Muscle of arm (tissue), 12 donors: ENCODE measurements around the gene CTNNA1. TPM values are rescaled to one million over a fixed set of nuclear protein-coding genes. Genes with fewer than 3 reads are reported as not detected.
"Not testable (repeated sequence)": the region's sequence is repeated elsewhere in the genome, so short reads cannot be mapped to it uniquely, and the experiment has no call there.

Experiments used
- DNase-seq: peaks from one replicate; pipeline ENCODE4 v3.0.0-alpha.2; 2013
- polyA plus RNA-seq, 12 donors: library from polyadenylated mRNA; unstranded; fragments of 120-200 nt; gene quantifications; one replicate each; pipeline ENCODE4 v1.2.1, GENCODE V29; 2013; ENCODE audit not compliant: insufficient read length in 12 of 12

CTNNA1 gene
- polyA plus RNA-seq, 12 donors: 222 to 353 (median 279) TPM; not detected in 1

- no peak for DNase-seq
Measured at GRCh38 chr5:138884094-138884493, 130.9 kb downstream of the CTNNA1 start.

DNA sequence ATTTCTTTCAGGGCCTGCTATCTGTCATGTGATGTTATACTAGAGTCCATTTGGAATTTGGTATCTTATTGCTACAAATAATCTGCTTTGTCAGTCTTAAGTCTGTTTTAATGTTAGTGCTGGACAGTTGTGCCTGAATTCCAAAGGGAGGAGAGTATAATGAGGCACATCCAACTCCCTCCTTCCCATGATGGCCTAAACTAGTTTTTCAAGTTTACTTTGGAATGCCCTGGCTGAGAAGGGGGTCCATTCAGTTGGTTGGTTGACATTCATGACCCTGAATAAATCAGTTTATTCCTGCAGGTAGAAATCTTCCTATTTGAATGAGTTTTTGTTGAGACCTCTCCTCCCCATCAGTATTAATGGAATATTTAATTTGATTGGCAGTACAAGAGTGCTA, 131.3 kb downstream of the CTNNA1 start:
- no peak for DNase-seq

DNA sequence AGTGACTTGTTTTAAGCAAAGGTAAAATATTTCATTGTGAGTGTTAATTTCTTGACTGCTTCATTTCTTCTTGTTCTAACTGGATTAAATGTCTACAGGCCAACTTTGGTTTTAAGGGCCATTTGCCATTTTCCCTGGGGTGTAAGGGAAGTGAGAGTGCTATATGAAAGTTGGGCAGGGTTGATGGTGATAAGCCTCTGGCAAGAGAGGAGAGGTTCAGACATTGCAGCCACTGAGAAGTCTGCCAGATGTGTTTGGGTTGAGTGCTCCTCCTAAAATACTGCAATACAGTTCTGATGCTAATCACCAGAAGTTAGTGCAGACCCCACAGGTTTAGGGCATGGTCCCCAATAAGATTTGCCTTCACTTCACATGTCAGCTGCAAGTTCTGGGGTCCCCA, 136.8 kb downstream of the CTNNA1 start:
- DNase-seq: no peak

DNA sequence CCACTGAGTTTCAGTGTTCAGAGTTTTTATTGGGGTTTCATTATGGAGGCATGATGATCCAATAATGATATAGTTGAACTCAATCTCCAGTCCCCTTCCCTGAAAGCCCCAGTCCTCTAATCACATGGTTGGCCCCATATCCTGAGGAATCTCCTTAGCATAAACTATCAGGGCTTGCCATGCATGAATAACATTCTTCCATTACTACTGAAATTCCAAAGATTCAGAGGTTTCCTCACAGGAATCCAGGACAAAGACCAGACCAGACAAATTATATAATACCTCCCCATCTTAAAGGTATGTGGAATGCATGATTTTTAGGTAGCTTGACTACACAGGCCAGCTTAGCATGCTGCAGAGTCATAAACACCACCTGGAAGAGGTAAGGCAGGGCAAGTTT, 137.4 kb downstream of the CTNNA1 start:
- no peak for DNase-seq

DNA sequence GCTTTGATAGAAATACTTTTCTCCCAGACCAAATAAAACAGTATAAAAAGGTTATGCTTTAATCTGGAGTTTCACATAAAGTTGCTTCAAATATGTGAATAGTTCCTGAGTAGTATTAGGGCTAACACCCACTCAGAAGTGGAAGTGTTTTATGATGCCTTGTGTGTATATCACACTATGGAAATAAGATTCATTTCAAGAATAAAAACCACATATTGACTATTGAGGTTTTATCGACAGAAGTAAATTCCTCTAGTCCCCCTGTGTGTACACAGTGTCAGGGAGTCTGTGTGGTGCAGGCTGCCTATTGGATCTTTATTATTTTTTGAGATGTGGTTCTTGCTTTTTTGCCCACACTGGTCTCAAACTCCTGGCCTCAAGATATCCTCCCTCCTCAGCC, 142.7 kb downstream of the CTNNA1 start:
- DNase-seq: no peak

DNA sequence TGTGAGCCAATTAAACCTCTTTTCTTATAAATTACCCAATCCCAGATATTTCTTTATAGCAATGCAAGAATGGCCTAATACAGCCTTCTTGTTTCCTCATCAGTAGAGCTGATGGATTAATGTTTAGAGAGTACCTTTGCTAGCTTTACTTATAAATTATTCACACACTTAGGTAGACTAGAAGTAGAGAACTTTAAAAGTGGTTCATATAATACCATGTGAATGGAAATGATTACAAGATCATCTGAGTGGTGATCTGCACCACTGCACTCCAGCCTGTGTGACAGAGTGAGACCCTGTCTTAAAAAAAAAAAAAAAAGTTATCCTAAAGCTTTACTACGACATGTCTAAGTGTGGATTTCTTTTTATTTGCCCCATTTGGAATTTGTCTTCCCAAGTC, 145.1 kb downstream of the CTNNA1 start:
- no peak for DNase-seq

GRCh38 chr5:138898742-138899141, 145.5 kb downstream of the CTNNA1 start:
- DNase-seq: no peak

- no peak for DNase-seq
Measured at GRCh38 chr5:138900281-138900965, 147.2 kb downstream of the CTNNA1 start.

DNA sequence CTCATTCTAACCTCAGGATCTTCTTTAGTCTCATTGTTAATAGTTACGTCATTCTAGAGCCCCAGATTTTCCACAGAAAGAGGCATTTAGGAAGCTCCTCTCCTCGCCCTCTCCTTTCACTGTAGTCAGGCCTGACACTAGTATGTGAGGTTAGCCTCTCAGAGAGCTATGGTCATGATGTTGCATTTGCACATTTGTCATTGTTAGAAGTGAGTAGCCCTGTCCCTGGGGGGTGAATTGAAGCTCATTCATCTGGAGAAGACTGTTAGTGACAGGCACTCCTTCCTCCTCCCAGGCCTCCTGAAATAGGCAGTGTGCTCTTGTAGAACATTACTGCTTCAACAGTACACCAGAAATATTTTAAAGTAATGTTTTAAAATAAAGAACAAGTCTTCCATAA, 148.5 kb downstream of the CTNNA1 start:
- no peak for DNase-seq

- DNase-seq: peak; percentile 66
Measured at GRCh38 chr5:138903130-138903775, 150.0 kb downstream of the CTNNA1 start.

DNA sequence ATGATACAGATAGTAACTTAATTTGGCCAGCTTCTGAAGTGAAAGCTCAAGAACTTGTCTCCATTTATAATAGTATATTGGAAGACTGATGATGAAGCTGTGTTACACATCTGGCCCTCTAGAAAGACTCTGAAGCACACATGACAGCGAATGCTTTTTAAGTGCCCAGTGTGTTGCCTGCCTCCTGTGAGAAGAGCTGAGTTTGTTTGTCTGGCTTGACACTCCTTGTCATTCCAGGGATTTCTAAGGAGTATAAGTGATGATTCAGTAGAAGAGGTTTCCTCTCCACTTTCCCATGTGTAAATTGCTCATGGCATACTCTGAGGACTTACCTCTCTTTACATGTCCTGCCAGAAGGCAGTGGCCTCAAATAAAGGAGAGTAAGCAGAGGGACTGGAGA, 152.3 kb downstream of the CTNNA1 start:
- DNase-seq: no peak

GRCh38 chr5:138909734-138910133, 156.5 kb downstream of the CTNNA1 start:
- no peak for DNase-seq

DNA sequence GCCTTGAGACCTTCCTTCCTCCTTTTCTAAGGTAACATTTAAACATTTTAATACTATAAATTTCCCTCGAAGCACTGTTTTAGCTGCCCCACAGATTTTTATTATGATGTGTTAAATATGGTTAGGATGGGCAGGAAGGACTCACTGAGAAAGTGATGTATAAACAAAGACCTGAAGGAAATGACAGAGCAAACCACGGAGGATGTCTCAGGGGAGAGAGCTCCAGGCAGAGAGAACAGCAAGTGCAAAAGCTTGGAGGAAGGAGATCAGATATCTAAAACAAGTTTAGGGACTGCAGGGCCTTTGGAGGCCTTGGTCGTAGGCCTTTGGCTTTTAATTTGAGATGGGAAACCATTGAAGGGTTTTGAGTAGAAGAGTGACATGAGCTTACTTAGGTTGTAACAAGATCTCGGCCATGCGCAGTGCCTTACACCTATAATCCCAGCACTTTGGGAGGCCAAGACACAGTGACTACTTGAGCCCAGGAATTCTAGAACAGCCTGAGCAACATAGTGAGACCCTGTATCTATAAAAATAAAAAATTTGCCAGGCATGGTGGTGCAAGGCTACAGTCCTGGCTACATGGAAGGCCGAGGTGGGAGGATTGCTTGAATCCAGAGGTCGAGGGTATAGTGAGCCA, 157.4 kb downstream of the CTNNA1 start:
- DNase-seq: no peak

DNA sequence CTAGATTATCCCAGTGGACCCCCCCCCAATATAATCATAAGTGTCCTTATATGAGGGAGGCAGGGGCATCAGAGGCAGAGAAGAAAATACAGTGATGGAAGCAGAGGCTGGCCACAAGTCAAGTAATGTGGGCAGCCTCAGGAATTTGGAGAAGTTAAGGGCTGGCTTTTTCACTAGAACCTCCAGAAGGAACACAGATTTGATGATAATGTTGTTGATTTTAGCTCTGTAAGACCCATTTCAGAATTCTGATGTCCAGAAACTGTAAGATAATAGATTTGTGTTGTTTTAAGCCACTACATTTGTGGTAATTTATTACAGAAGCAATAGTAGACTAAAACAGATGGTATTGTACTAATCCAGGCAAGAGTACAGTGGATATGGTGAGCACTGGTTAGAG, 158.2 kb downstream of the CTNNA1 start:
- no peak for DNase-seq

DNA sequence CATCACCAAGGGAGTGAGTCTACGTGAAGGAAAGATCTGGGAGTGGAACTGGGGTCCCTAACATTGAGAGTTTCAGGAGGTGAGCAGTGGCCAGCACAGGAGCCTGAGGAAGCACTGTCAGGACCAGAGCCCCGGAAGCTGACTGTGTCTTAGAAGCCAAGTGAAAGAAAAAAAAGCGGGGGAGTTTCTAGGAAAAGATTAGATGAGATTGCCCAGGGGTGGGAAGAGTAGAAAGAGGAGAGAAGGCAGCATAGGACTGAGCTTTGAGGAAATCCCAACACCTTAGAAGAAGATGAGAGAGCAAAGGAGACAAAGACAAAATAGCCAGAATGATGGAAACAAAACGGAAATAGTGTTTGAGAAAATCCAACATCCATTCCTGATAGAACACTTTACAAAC, 158.9 kb downstream of the CTNNA1 start:
- no peak for DNase-seq

DNA sequence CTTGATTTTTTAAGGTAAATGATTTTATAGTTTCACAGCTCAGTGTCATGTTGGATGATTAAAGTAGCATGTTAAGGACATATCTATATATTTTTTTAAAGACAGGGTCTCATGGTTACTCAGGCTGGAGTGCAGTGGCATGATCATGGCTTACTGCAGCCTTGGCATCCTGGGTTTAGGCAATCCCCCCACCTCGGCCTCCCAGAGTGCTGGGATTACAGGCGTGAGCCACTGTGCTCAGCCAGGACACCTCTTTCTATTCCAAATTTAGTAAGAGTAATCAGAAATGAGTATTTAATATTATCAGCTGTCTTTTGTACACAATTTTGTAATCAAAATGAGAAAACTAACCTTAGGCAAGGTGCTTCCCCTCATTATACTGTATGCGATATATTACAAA, 160.5 kb downstream of the CTNNA1 start:
- DNase-seq: no peak

DNA sequence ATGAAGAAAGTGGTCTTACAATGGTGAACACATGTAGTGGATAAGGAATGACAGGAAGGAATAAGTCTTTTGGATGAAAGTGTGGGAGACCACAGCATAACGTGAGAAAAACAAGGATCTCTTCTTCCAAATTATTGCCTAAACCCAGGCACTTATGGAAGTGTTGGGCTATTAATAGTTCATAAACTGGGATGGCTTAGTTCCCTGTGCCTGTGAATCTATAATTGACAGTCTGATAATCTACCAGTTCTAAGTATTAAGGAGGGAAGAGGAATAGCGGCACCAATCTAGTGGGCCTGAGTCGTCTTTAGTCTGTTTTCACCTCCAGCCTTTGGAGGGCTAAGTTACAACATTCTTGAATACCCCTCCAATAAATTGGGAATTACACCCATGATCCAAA, 161.1 kb downstream of the CTNNA1 start:
- DNase-seq: no peak

- no peak for DNase-seq
Measured at GRCh38 chr5:138918686-138919085, 165.5 kb downstream of the CTNNA1 start.

DNA sequence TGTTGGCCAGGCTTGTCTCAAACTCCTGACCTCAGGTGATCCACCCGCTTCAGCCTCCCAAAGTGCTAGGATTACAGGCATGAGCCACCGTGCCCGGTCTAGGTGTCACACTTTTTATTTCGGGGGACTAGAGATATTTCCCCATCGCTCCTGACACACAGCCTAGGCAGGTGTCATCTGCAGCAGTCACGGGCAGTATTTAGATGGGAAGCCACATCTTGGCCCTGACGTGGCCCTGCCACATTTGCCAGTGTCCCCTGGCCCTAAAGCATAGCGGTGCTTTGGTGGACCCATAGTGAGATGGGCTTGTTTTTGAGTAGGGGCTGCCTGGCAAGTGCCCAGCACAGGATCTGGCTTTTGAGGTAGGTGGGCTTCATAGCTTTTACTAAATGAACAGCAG, 167.0 kb downstream of the CTNNA1 start:
- no peak for DNase-seq

GRCh38 chr5:138921362-138921761, 168.1 kb downstream of the CTNNA1 start:
- DNase-seq: not testable (repeated sequence)

- DNase-seq: no peak
Measured at GRCh38 chr5:138922494-138922893, 169.3 kb downstream of the CTNNA1 start.

DNA sequence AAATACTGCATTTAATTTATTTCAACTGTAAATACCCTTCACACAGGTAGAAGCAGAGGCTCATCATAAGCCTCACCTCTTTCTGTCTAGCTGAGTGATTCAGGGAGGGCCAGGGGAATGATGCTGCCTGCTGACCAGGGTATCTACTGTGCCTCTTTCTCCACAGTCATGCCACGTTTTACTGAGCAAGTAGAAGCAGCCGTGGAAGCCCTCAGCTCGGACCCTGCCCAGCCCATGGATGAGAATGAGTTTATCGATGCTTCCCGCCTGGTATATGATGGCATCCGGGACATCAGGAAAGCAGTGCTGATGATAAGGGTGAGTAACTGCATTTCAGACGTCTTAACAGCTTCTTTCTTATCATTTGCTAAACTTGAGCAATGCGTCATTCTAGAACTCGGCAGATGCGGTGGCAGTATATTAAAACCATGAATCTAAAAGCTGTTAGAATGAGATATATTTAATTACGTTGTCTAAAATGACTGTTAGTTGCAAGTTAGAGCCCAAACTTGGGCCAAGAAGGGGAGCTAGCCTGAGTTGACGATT, 171.9 kb downstream of the CTNNA1 start:
- DNase-seq: no peak

GRCh38 chr5:138926257-138926656, 173.0 kb downstream of the CTNNA1 start:
- no peak for DNase-seq
